H9 (cell line): ENCODE data around the gene TDO2. TPM values are rescaled to one million over a fixed set of nuclear protein-coding genes. Genes with fewer than 3 reads are reported as not detected.

Experiments
- DNase-seq: peaks from one replicate; pipeline ENCODE4 v3.0.0-alpha.2; 2017
- H2AFZ ChIP-seq: one replicate; pipeline ENCODE4 v1.6.1; 2013; ENCODE audit warnings: mild to moderate bottlenecking, low read length, control low read depth, moderate library complexity
- H2AK5ac ChIP-seq: 2 replicates; pipeline ENCODE4 v1.6.1; 2013; ENCODE audit warnings: low read length, control low read depth, mixed read lengths; ENCODE audit not compliant: insufficient read length
- H2BK120ac ChIP-seq: one replicate; pipeline ENCODE4 v1.6.1; 2013; ENCODE audit warnings: low read depth, mild to moderate bottlenecking, low read length, control low read depth, inconsistent platforms; ENCODE audit not compliant: poor library complexity, severe bottlenecking
- H2BK12ac ChIP-seq: 2 replicates; pipeline ENCODE4 v1.6.1; 2013; ENCODE audit warnings: low read length, control low read depth, mixed read lengths, low read depth; ENCODE audit not compliant: insufficient read length
- H2BK15ac ChIP-seq: 2 replicates; pipeline ENCODE4 v1.6.1; 2013; ENCODE audit warnings: low read depth, low read length, control low read depth
- H2BK20ac ChIP-seq: one replicate; pipeline ENCODE4 v1.6.1; 2013; ENCODE audit warnings: low read depth, mild to moderate bottlenecking, low read length, control low read depth, inconsistent platforms; ENCODE audit not compliant: poor library complexity, severe bottlenecking
- H2BK5ac ChIP-seq: 2 replicates; pipeline ENCODE4 v1.6.1; 2013; ENCODE audit warnings: low read length, control low read depth, mixed read lengths; ENCODE audit not compliant: insufficient read length
- H3K14ac ChIP-seq: 2 replicates; pipeline ENCODE4 v1.6.1; 2013; ENCODE audit warnings: low read length, control low read depth; ENCODE audit not compliant: insufficient read depth
- H3K18ac ChIP-seq: 2 replicates; pipeline ENCODE4 v1.6.1; 2013; ENCODE audit warnings: low read depth, mild to moderate bottlenecking, mixed read lengths, low read length, control low read depth; ENCODE audit not compliant: insufficient read length
- H3K23ac ChIP-seq: 2 replicates; pipeline ENCODE4 v1.6.1; 2013; ENCODE audit warnings: low read length, control low read depth, mixed read lengths, low read depth; ENCODE audit not compliant: insufficient read length
- H3K23me2 ChIP-seq: 2 replicates; pipeline ENCODE4 v1.6.1; 2013; ENCODE audit warnings: low read depth, mild to moderate bottlenecking, mixed read lengths, low read length, control low read depth; ENCODE audit not compliant: insufficient read length, poor library complexity, severe bottlenecking
- H3K27ac ChIP-seq: 2 replicates; pipeline ENCODE4 v1.5.1; 2013; ENCODE audit warnings: low read length, control low read depth, mixed read lengths, low read depth; ENCODE audit not compliant: insufficient read length
- H3K27me3 ChIP-seq: 2 replicates; pipeline ENCODE4 v1.6.1; 2013; ENCODE audit warnings: low read length, control low read depth, inconsistent platforms; ENCODE audit not compliant: insufficient read depth
- H3K4ac ChIP-seq: 2 replicates; pipeline ENCODE4 v1.6.1; 2013; ENCODE audit warnings: low read depth, mild to moderate bottlenecking, control low read depth, inconsistent platforms, low read length, moderate library complexity
- H3K4me1 ChIP-seq: 2 replicates; pipeline ENCODE4 v1.6.1; 2013; ENCODE audit warnings: low read length, control low read depth, inconsistent platforms; ENCODE audit not compliant: insufficient read depth
- H3K4me2 ChIP-seq: 2 replicates; pipeline ENCODE4 v1.6.1; 2013; ENCODE audit warnings: low read length, control low read depth, mixed read lengths; ENCODE audit not compliant: insufficient read length, insufficient read depth
- H3K56ac ChIP-seq: 2 replicates; pipeline ENCODE4 v1.6.1; 2013; ENCODE audit warnings: low read depth, mild to moderate bottlenecking, mixed read lengths, low read length, control low read depth; ENCODE audit not compliant: insufficient read length
- H3K79me1 ChIP-seq: 2 replicates; pipeline ENCODE4 v1.6.1; 2013; ENCODE audit warnings: low read depth, mild to moderate bottlenecking, moderate library complexity, low read length, control low read depth, inconsistent platforms; ENCODE audit not compliant: insufficient read depth, poor library complexity, severe bottlenecking
- H3K79me2 ChIP-seq: 2 replicates; pipeline ENCODE4 v1.6.1; 2013; ENCODE audit warnings: low read length, control low read depth, inconsistent platforms; ENCODE audit not compliant: insufficient read depth
- H3K9ac ChIP-seq: 2 replicates; pipeline ENCODE4 v1.6.1; 2013; ENCODE audit warnings: low read length, control low read depth, mixed read lengths; ENCODE audit not compliant: insufficient read length; ENCODE audit errors: extremely low read depth
- H3K9me3 ChIP-seq: one replicate; pipeline ENCODE4 v1.6.1; 2013; ENCODE audit warnings: low read depth, low read length, inconsistent platforms; ENCODE audit not compliant: control insufficient read depth
- H3T11ph ChIP-seq: one replicate; pipeline ENCODE4 v1.6.1; 2013; ENCODE audit warnings: mild to moderate bottlenecking, low read length, control low read depth, inconsistent platforms
- H4K20me1 ChIP-seq: one replicate; pipeline ENCODE4 v1.6.1; 2013; ENCODE audit not compliant: control insufficient read depth, insufficient read length, insufficient read depth
- H4K5ac ChIP-seq: 2 replicates; pipeline ENCODE4 v1.6.1; 2013; ENCODE audit warnings: low read depth, mild to moderate bottlenecking, mixed read lengths, low read length, control low read depth; ENCODE audit not compliant: insufficient read length
- H4K8ac ChIP-seq: replicated peaks from 2 replicates; pipeline ENCODE4 v1.6.1; 2013; ENCODE audit warnings: low read length, control low read depth, mixed read lengths, low read depth; ENCODE audit not compliant: insufficient read length
- H4K91ac ChIP-seq: 2 replicates; pipeline ENCODE4 v1.6.1; 2013; ENCODE audit warnings: low read depth, mild to moderate bottlenecking, moderate library complexity, mixed read lengths, low read length, control low read depth; ENCODE audit not compliant: insufficient read length
- H3K27ac Mint-ChIP-seq, 3 experiments: 2 replicates in 2 of 3; 3 replicates in 1 of 3; pipeline ENCODE4 v1.8.0; 2020 to 2021; ENCODE audit warnings: mixed read lengths in 3 of 3, mild to moderate bottlenecking in 1 of 3, moderate library complexity in 1 of 3
- H3K27me3 Mint-ChIP-seq: 2 replicates; pipeline ENCODE4 v1.8.0; 2021; ENCODE audit warnings: low read depth, mild to moderate bottlenecking, moderate library complexity, mixed read lengths
- H3K36me3 Mint-ChIP-seq, 3 experiments: 2 replicates in 2 of 3; 3 replicates in 1 of 3; pipeline ENCODE4 v1.8.0; 2020 to 2021; ENCODE audit warnings: low read depth in 3 of 3, mixed read lengths in 3 of 3; ENCODE audit not compliant: insufficient read depth in 1 of 3
- H3K4me1 Mint-ChIP-seq, 2 experiments: 2 replicates each; pipeline ENCODE4 v1.8.0; 2020; ENCODE audit warnings: mixed read lengths in 2 of 2
- H3K4me3 Mint-ChIP-seq, 2 experiments: 2 replicates in 1 of 2; 3 replicates in 1 of 2; pipeline ENCODE4 v1.8.0; 2020 to 2021; ENCODE audit warnings: mild to moderate bottlenecking in 2 of 2, mixed read lengths in 2 of 2, moderate library complexity in 1 of 2
- H3K9me3 Mint-ChIP-seq, 2 experiments: 2 replicates in 1 of 2; 3 replicates in 1 of 2; pipeline ENCODE4 v1.8.0; 2020; ENCODE audit warnings: mild to moderate bottlenecking in 2 of 2, mixed read lengths in 2 of 2, moderate library complexity in 1 of 2
- WGBS: extraction: QIAGEN DNeasy Blood & Tissue Kit; methylation state at CpG from one replicate; pipeline ENCODE4 v1.1.7; 2013; ENCODE audit warnings: missing lambda C conversion rate, low lambda C conversion rate, mixed read lengths; ENCODE audit not compliant: insufficient read length; ENCODE audit errors: extremely low coverage; 5-methylcytosine and 5-hydroxymethylcytosine counted together
- total RNA-seq: library from RNA; stranded (reverse); gene quantifications from 2 replicates; pipeline ENCODE4 v1.2.1, GENCODE V29; 2021
- TF ChIP-seq, protein P1 (sequence below): fragments of 200-600 bp; sonication (generic); conservative IDR thresholded peaks from 3 replicates; pipeline ENCODE4 v1.8.0; 2021; ENCODE audit warnings: antibody characterized with exemption, mild to moderate bottlenecking

The TDO2 gene
- total RNA-seq, 1 experiment from 2014 or later = not detected

DNA sequence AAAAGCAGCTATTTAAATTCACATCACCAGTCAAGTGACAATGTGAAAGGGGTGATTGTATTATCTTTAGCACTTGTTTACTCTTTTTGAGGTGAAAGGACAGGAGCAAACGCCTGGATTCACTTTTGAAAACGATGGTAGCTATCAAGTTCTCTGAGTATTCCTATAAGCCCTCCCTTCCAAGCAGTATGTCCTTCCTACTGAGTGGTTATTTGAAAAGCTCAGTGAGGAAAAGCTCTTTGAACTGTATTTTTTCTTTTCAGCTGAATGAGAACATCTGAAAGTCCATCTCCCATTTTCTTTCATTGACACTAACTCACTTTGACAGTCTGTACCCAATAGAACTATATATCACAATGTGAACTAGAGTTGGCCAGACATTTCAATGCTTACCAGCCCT lies 59.3 kb downstream of the TDO2 start:
- Histone ChIP-seq H3K27me3 (no peaks in the 10 kb centered on the region), H2AK5ac (no peak overlapping the region), H2BK12ac (no peak overlapping the region), H3K9ac (no peak overlapping the region), H4K5ac (no peak overlapping the region), H3K18ac (no peak overlapping the region), H2AFZ (no peak overlapping the region), H3T11ph (no peak overlapping the region), H4K8ac (no peak overlapping the region), H3K56ac (no peak overlapping the region), H3K23ac (no peak overlapping the region), H3K4me1 (no peaks in the 10 kb centered on the region; the same call in 1 of the 2 replicates), H3K9me3 (no peaks in the 10 kb centered on the region), H3K4ac (no peak overlapping the region), H3K27ac (no peak overlapping the region), H3K4me2 (no peak overlapping the region), H3K14ac (no peak overlapping the region), H4K20me1 (no peaks in the 10 kb centered on the region), H2BK5ac (no peak overlapping the region), H3K79me1 (no peaks in the 10 kb centered on the region), H4K91ac (no peak overlapping the region), H3K79me2 (no peaks in the 10 kb centered on the region), H2BK120ac (no peak overlapping the region), H2BK20ac (no peak overlapping the region), H2BK15ac (no peak overlapping the region), H3K23me2 (no peaks in the 10 kb centered on the region)
- Mint-ChIP-seq H3K36me3 (no peaks in the 10 kb centered on the region), H3K4me1 (peaks cover 3 to 6% of the 10 kb centered on the region in 2 experiments; a peak in 2 of 4 replicates), H3K27ac (no peak overlapping the region), H3K27me3 (no peaks in the 10 kb centered on the region), H3K4me3 (no peak overlapping the region), H3K9me3 (peaks cover 0 to under 1% of the 10 kb centered on the region in 2 experiments; a peak in 1 of 5 replicates)
- TF ChIP-seq, protein P1, sequence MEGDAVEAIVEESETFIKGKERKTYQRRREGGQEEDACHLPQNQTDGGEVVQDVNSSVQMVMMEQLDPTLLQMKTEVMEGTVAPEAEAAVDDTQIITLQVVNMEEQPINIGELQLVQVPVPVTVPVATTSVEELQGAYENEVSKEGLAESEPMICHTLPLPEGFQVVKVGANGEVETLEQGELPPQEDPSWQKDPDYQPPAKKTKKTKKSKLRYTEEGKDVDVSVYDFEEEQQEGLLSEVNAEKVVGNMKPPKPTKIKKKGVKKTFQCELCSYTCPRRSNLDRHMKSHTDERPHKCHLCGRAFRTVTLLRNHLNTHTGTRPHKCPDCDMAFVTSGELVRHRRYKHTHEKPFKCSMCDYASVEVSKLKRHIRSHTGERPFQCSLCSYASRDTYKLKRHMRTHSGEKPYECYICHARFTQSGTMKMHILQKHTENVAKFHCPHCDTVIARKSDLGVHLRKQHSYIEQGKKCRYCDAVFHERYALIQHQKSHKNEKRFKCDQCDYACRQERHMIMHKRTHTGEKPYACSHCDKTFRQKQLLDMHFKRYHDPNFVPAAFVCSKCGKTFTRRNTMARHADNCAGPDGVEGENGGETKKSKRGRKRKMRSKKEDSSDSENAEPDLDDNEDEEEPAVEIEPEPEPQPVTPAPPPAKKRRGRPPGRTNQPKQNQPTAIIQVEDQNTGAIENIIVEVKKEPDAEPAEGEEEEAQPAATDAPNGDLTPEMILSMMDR = no peak
- WGBS = no CpG with 5 or more reads among the region's 2 CpGs
- no peak for DNase-seq
